GM23248 (cell line): ENCODE measurements around the gene TMEM38B.

Source experiments
- EZH2 ChIP-seq: fragments of 200-600 bp; sonication (generic); IDR thresholded peaks from 2 replicates; pipeline ENCODE4 v1.6.1; 2018; ENCODE audit warnings: antibody characterized with exemption, mild to moderate bottlenecking; ENCODE audit not compliant: insufficient read depth, poor library complexity, severe bottlenecking
- EZH2phosphoT487 ChIP-seq: fragments of 200-600 bp; sonication (generic); IDR thresholded peaks from 2 replicates; pipeline ENCODE4 v1.6.1; 2018; ENCODE audit warnings: antibody characterized with exemption, moderate library complexity, mild to moderate bottlenecking, low read depth; ENCODE audit not compliant: insufficient read depth

DNA sequence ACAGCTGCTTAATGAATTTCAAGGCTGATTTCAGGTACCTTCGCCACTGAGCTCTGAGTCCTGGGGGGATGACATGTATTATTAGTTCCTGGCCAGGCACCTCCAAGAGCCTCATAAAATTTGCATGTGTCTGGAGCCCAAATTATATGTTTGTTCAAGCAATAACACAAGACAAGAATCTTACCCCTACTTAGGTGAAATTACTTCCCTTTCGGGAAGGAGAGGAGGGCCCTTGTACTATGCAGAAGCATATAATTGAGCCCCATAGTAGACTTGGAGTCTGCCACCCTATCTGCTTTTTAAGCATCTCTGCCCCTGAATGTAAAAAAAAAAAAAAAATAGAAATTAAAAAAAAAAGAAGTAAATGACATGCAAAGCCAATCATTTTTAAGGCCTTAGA, 13.0 kb upstream of the TMEM38B start:
- no peak for TF ChIP-seq EZH2
- TF ChIP-seq EZH2phosphoT487 = no peak
